Adrenal gland (tissue), 12 donors: ENCODE measurements around the gene U2AF1L4. TPM values are rescaled to one million over a fixed set of nuclear protein-coding genes. Genes with fewer than 3 reads are reported as not detected.

Experiments used
- DNase-seq, 7 donors: peaks; one replicate each; pipeline ENCODE4 v3.0.0-alpha.2; 2019 to 2020
- H3K27ac ChIP-seq, 5 donors: fragments of 200-600 bp; sonication (generic) in 4 of 5; 1 replicate in 3 of 5; 2 replicates in 2 of 5; pipeline versions ENCODE4 v1.5.1 to v1.8.0; 2016 to 2020; ENCODE audit warnings: mild to moderate bottlenecking in 1 of 5
- H3K27me3 ChIP-seq: fragments of 200-600 bp; 2 replicates; pipeline ENCODE4 v1.8.0; 2021
- H3K36me3 ChIP-seq, 2 donors: fragments of 200-600 bp; replicated peaks in 1 of 2; 1 replicate in 1 of 2; 2 replicates in 1 of 2; pipeline versions ENCODE4 v1.5.1 to v1.8.0; 2018 to 2022
- H3K4me1 ChIP-seq, 2 donors: fragments of 200-600 bp; replicated peaks in 1 of 2; 1 replicate in 1 of 2; 2 replicates in 1 of 2; pipeline versions ENCODE4 v1.5.1 to v1.8.0; 2018 to 2021
- H3K4me3 ChIP-seq, 4 donors: fragments of 200-600 bp; sonication (generic) in 3 of 4; one replicate each; pipeline ENCODE4 v1.5.1; 2016 to 2018
- H3K9me3 ChIP-seq, 3 donors: fragments of 200-600 bp; sonication (generic) in 1 of 3; replicated peaks in 1 of 3; 1 replicate in 2 of 3; 2 replicates in 1 of 3; pipeline versions ENCODE4 v1.5.1 to v1.8.0; 2016 to 2021
- CTCF ChIP-seq, 6 experiments: fragments of 450-650 bp in 4 of 6; fragments of 200-600 bp in 2 of 6; sonication (generic) in 1 of 6; IDR thresholded peaks; 1 replicate in 5 of 6; 2 replicates in 1 of 6; pipeline versions ENCODE4 v1.5.1 to v1.8.0; 2016 to 2021; ENCODE audit warnings: antibody characterized with exemption in 6 of 6, mild to moderate bottlenecking in 2 of 6, moderate library complexity in 1 of 6
- POLR2A ChIP-seq, 2 donors: fragments of 450-650 bp; IDR thresholded peaks; one replicate each; pipeline ENCODE4 v1.6.1; 2017; ENCODE audit warnings: antibody characterized with exemption in 2 of 2, mild to moderate bottlenecking in 2 of 2, moderate library complexity in 1 of 2
- WGBS, 4 donors: extraction: QIAGEN DNeasy Blood & Tissue Kit in 2 of 4; methylation state at CpG; one replicate each; pipeline versions ENCODE4 v1.1.5 to v1.1.7; 2013 to 2017; 5-methylcytosine and 5-hydroxymethylcytosine counted together
- intact Hi-C, 2 donors: fragments of 100-400 bp; cut with DNase I; formaldehyde crosslinking; loops; one replicate each; pipeline versions ENCODE4 v1.14.1 to v1.15.0; 2022 to 2023
- polyA plus RNA-seq, 3 donors: library from polyadenylated mRNA; stranded (reverse); fragments of 200-250 nt in 2 of 3; fragments of 350-450 nt in 1 of 3; fragmentation: Illumina TruSeq in 1 of 3; extraction: RNeasy Lipid Tissue Mini Kit (QIAGEN cat#74804) in 1 of 3; gene quantifications; one replicate each; pipeline ENCODE4 v1.2.3, GENCODE V29; 2013 to 2014
- total RNA-seq, 9 donors: library from RNA; depleted of rRNA in 4 of 9; stranded (reverse); fragments of >200 nt in 4 of 9; fragments of 120-200 nt in 1 of 9; fragmentation: NEBNext Ultra II Directional in 1 of 9; extraction: Animal tissue kit (Norgen Biotek cat#: 25700) in 1 of 9; gene quantifications; one replicate each; pipeline versions ENCODE4 v1.1.0 to v1.2.4, GENCODE V29; 2013 to 2023
- donor health status: healthy with polysubstance abuse.
- donor health status: Bipolar disorder and iron deficiency.
- donor health status: DM: yes; HTN: yes; CAD: no.
- donor health status: DM: no; HTN: no; CAD: no.
- donor health status: DM: no; HTN: no; CAD: no.
- donor health status: DM: yes; HTN: yes; CAD: no.

The U2AF1L4 gene
- total and polyA plus RNA-seq, 12 donors = 14.8 to 255 (median 32.8) TPM

- no peak for DNase-seq
- no peaks in the 10 kb centered on the region for H3K9me3 ChIP-seq
- TF ChIP-seq CTCF (IDR thresholded peaks at IDR 0.05) (no peak), POLR2A (IDR thresholded peaks at IDR 0.05) (no peak)
- WGBS, 4 donors = 86 to 92% (median 89%) methylated on average over 17 to 28 of the region's 28 CpGs
- no peak overlapping the region for H3K4me3 ChIP-seq
- H3K27ac ChIP-seq = no peak overlapping the region
- intact Hi-C loops = no loop called here
- no peaks in the 10 kb centered on the region for H3K27me3 ChIP-seq
- no peaks in the 10 kb centered on the region for H3K4me1 ChIP-seq
- peaks cover 0 to 6% of the 10 kb centered on the region in 2 donors for H3K36me3 ChIP-seq
Measured at GRCh38 chr19:35783469-35784434, 38.5 kb upstream of the U2AF1L4 start.

- Histone ChIP-seq H3K36me3 (peaks cover 0 to 6% of the 10 kb centered on the region in 2 donors), H3K4me1 (no peaks in the 10 kb centered on the region), H3K27ac (no peak overlapping the region), H3K27me3 (no peaks in the 10 kb centered on the region), H3K4me3 (no peak overlapping the region), H3K9me3 (no peaks in the 10 kb centered on the region)
- TF ChIP-seq POLR2A (IDR thresholded peaks at IDR 0.05) (no peak), CTCF (IDR thresholded peaks at IDR 0.05) (no peak)
- intact Hi-C loops = no loop called here
- DNase-seq = no peak
- WGBS, 4 donors = 93 to 98% (median 96%) methylated on average over 6 to 12 of the region's 12 CpGs
Measured at GRCh38 chr19:35782589-35782988, 37.4 kb upstream of the U2AF1L4 start.

DNA sequence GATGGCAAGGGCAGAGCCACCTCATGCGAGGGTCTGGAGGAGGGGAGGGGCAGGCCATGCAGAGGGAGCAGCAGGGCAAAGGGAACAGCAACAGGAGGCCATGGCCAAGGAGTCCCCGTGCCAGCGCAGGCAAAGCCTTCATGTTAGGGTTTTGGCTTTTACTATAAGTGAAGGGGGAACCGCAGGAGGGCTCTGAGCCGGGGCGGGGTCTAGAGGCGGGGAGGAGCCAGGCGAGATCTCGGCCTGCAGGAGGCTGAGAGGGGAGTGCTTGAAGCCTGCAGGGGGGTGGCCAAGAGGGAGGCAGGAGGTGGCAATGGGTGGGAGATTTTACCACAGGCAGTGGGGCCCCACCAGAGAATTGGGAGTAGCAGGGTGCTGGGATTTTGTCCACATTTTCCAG, 36.4 kb upstream of the U2AF1L4 start:
- WGBS, 4 donors = 84 to 92% (median 91%) methylated on average over 9 of the region's 9 CpGs
- no peaks in the 10 kb centered on the region for H3K4me1 ChIP-seq
- H3K36me3 ChIP-seq = peaks cover 0 to 6% of the 10 kb centered on the region in 2 donors
- intact Hi-C loops = no loop called here
- H3K27me3 ChIP-seq = no peaks in the 10 kb centered on the region
- no peaks in the 10 kb centered on the region for H3K9me3 ChIP-seq
- DNase-seq = no peak
- H3K27ac ChIP-seq = no peak overlapping the region
- H3K4me3 ChIP-seq = no peak overlapping the region
- no peak for TF ChIP-seq POLR2A (IDR thresholded peaks at IDR 0.05)
- no peak for TF ChIP-seq CTCF (IDR thresholded peaks at IDR 0.05)

DNA sequence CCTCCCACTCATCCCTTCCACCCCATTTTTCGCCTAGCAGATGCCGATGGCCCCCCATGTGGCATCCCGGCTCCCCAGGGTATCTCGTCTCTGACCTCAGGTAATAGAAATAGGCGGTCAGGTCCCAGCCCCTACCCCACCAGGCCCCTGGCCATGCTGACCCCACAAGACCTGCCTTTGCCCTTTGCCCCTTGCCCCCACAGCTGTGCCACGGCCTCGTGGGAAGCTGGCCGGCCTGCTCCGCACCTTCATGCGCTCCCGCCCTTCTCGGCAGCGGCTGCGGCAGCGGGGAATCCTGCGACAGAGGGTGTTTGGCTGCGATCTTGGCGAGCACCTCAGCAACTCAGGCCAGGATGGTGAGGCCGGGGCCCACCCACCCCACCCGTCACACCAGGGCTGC, 35.5 kb upstream of the U2AF1L4 start:
- intact Hi-C loops = no loop called here
- 94 to 97% (median 96%) methylated on average over 11 to 20 of the region's 20 CpGs for WGBS, 4 donors

More for the DNA sequence above, 35.5 kb upstream of the U2AF1L4 start:
- Histone ChIP-seq H3K9me3 (no peaks in the 10 kb centered on the region), H3K27me3 (no peaks in the 10 kb centered on the region), H3K36me3 (peaks cover 0 to 6% of the 10 kb centered on the region in 2 donors), H3K27ac (no peak overlapping the region), H3K4me3 (no peak overlapping the region), H3K4me1 (no peaks in the 10 kb centered on the region)
- DNase-seq = no peak
- no peak for TF ChIP-seq POLR2A (IDR thresholded peaks at IDR 0.05)
- no peak for TF ChIP-seq CTCF (IDR thresholded peaks at IDR 0.05)
